Tibial nerve (tissue), 4 donors: Measurements from ENCODE around the gene FBXO8.

Experiments
- EP300 ChIP-seq, 2 donors: sonication (generic); formaldehyde crosslinking; IDR thresholded peaks; one replicate each; pipeline ENCODE4 v1.6.1; 2017; ENCODE audit warnings: antibody characterized with exemption in 2 of 2, mild to moderate bottlenecking in 1 of 2
- POLR2A ChIP-seq, 2 donors: fragments of 450-650 bp; IDR thresholded peaks; one replicate each; pipeline ENCODE4 v1.6.1; 2017; ENCODE audit warnings: antibody characterized with exemption in 2 of 2, mild to moderate bottlenecking in 2 of 2, moderate library complexity in 2 of 2
- TF ChIP-seq, protein P1 (sequence below), 5 experiments: fragments of 200-600 bp in 3 of 5; fragments of 450-650 bp in 2 of 5; sonication (generic) in 3 of 5; IDR thresholded peaks; one replicate each; pipeline ENCODE4 v1.5.1; 2016 to 2019; ENCODE audit warnings: antibody characterized with exemption in 5 of 5, mild to moderate bottlenecking in 3 of 5, moderate library complexity in 2 of 5

DNA sequence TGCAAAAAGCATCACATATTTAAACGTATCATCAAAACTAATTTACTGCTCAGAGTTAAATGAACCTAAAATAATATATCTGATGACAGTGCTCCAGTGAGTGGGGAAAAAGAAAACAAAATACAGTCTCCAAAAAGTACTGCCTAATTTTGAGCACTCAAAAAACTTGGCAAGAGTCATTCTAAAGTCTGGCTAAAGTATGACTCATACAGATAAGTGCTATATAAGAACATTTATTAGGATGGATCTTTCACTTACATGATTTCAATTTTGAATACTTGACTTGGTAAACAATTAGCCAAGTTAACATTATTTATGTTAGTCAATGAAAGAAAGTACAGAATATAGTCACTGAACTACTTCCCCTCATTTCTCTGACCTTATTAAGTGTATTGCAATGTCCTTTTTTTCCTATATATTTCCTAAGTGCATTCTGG, 27.2 kb downstream of the FBXO8 start:
- TF ChIP-seq, protein P1, sequence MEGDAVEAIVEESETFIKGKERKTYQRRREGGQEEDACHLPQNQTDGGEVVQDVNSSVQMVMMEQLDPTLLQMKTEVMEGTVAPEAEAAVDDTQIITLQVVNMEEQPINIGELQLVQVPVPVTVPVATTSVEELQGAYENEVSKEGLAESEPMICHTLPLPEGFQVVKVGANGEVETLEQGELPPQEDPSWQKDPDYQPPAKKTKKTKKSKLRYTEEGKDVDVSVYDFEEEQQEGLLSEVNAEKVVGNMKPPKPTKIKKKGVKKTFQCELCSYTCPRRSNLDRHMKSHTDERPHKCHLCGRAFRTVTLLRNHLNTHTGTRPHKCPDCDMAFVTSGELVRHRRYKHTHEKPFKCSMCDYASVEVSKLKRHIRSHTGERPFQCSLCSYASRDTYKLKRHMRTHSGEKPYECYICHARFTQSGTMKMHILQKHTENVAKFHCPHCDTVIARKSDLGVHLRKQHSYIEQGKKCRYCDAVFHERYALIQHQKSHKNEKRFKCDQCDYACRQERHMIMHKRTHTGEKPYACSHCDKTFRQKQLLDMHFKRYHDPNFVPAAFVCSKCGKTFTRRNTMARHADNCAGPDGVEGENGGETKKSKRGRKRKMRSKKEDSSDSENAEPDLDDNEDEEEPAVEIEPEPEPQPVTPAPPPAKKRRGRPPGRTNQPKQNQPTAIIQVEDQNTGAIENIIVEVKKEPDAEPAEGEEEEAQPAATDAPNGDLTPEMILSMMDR (IDR thresholded peaks at IDR 0.05), result no peak
- TF ChIP-seq POLR2A (IDR thresholded peaks at IDR 0.05) (no peak), EP300 (IDR thresholded peaks at IDR 0.05) (no peak)
